Hematopoietic multipotent progenitor cell treated with erythropoietin and hydrocortisone succinate and interleukin-3 and kit ligand, for 6 days (in vitro differentiated cells): ENCODE results near the gene ADCY2.

Source experiments
- DNase-seq: peaks from one replicate; pipeline ENCODE4 v3.0.0-alpha.2; 2015

ADCY2 gene

DNA sequence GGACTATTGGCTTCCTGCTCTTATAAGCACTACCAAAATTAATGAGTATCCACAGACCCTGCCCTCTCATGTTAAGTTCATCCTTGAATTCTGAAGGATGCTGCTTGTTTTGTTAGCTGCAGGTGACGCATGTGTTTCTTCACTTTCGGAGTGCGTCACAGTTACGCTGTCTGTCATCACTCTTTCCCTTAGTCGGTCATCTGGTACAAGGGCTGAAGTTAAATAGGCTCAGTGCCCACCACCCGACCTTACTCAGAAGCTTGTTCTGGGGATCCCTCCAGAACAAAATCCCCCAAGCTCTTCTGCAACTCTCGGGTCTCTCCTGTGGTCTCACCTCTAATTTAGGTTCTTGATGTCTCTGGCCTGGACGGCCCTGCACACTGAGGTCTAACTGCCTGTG lies 51.0 kb downstream of the ADCY2 start:
- no peak for DNase-seq

GRCh38 chr5:7453947-7454346 lies 58.0 kb downstream of the ADCY2 start:
- DNase-seq = no peak

- DNase-seq = no peak
These were observed 60.3 kb downstream of the ADCY2 start for GRCh38 chr5:7456206-7456605.

GRCh38 chr5:7461371-7461770 lies 65.4 kb downstream of the ADCY2 start:
- no peak for DNase-seq

DNA sequence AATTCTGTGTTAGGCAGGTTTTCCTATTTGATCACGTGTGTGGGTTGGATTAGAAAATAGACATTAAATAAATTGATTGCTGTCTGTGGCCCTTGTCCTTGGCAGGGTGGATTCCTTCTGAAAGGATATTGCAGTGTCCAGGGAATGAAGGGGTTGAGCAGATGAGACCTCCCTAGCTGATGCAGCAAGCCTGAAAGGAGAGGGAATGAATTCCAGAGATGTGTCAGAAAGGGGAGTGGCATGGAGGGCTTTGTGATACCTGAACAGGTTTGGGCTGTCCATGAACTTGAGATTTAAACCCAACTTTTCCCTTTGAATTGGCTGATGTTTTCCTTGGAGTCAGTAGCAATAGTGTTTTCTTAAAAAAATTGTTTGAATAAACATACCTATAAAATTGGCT lies 66.8 kb downstream of the ADCY2 start:
- no peak for DNase-seq

DNA sequence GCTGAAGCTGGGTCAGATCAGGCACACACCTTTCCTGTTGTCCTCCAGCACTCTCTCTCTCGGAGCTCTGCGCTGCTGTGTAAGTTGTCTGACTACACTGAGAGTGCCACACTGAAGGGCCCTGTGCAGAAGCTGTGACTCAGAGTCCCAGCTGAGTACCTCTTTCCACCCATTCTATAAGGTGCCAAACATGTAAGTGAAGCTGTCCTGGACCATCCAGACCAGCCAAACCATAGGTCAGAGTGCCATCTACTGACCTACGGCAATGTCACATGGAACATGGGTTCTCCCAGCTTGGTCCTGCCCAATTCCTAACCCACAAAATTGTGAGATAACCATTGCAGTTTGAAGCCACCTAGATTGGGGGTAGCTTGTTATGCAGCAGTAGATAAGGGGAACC lies 68.2 kb downstream of the ADCY2 start:
- no peak for DNase-seq

GRCh38 chr5:7467179-7467578 lies 71.2 kb downstream of the ADCY2 start:
- no peak for DNase-seq

GRCh38 chr5:7468742-7469141 lies 72.8 kb downstream of the ADCY2 start:
- no peak for DNase-seq

GRCh38 chr5:7471710-7472109 lies 75.8 kb downstream of the ADCY2 start:
- no peak for DNase-seq

- no peak for DNase-seq
These were observed 77.2 kb downstream of the ADCY2 start for GRCh38 chr5:7473115-7473514.

DNA sequence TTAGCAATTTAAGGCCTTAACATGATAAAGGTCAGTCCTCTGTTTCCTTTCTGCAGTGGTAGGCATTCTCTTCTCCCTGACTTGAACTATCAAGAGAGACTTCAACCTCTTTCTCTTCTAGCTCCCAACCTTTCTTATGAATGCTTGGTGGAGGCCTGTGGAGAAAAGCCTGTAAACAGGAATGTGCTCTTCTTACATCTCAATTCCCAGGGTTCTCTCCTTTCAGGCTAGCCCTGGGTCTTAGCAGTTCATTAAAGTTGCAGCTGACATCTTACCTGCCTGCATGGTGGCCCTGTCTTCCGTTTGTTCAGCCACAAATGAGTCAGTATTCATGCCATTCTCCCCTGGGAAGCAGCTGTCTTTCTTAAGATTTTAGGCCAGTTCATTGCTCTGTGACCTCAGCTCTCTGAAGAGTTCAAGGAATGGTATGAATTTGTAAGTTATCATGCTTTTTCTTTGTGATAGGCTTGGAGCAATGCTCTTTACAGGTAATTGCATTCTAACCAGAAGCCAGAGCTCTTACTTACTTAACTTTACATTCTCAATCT lies 77.8 kb downstream of the ADCY2 start:
- no peak for DNase-seq

DNA sequence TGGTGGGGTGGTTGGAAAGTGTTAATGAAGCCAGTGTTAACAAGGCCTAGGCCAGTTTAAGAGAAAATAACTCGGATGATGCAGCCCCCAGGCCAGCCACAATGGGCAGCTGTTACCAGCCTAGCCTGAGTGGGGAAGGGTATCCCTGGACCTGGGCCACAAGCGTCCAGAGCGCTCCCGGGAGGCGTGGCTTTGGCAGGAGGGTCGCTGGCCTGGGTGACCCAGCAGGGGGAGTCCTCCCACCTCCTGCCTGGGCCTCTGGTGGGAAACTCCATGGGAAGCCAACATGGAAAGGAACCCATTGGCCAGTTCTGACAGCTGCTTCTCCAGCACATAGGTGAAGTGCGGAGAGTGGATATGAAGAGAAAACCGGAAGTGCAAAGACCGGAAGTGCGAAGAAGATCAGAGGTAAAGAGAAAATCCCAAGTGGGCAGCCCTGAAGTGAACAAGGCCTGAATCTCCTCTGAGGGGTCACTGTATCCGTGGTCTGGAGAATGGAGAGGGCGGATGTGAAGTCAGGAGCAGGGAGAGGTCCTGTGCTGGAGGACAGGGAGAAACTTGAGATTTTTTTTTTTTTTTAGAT lies 79.0 kb downstream of the ADCY2 start:
- no peak for DNase-seq

DNA sequence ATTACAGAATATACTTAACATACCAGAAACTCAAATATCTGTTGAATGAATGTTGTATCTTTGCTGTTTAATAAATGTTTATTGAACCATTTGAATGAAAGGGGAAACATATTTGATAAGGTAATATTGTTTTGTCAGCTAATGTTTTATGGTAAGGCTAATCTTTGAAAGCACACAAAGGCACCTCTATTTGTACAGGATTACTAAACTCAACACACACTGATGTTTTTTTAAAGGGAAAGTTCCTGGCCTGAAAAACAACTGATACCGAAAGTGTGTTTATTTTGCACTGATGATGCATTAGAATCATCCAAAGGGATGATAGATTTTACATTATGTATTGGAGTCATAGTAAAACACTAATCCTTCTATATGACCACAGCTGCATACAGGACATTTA lies 82.5 kb downstream of the ADCY2 start:
- no peak for DNase-seq

- no peak for DNase-seq
These were observed 92.8 kb downstream of the ADCY2 start for GRCh38 chr5:7488734-7489133.

- DNase-seq = no peak
These were observed 96.4 kb downstream of the ADCY2 start for GRCh38 chr5:7492371-7492770.

DNA sequence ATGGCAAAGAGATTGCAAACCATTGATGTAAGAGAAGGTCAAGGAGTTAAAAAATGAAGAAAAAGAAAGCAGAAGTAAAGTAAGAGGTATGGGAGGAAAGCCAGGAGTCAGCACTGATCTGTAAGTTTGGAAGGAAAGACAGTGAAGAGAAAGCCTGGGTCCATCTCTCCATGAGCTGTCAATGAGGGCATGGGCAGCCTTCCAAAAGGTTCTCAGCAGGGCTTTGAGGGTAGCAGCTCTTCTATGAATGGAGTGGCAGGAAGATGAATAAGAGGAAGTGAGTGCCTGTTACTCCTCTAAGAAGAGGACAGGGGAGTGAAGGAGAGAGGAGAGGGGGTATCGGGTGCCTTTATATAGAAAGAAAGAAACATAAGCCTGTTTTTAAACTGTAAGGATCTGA lies 97.1 kb downstream of the ADCY2 start:
- no peak for DNase-seq

DNA sequence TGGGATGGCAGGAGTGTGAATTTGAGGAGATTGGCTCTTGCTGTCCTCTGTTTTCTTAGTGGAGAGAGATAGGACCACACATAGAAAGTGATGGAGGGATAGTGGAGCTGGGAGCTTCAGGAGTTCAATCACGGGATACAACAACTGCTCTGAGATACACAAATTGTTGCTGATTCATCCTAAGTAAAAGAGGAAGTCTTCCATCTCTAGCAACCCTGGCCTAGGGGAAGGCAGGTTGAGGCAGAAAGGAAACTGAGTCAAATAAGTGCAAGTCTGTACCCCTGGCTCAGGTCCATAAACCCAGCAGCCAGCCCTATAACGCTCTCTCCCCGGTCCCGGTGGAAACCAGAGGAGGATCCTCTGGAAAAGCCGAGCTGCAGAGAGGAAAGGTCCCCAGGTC lies 97.7 kb downstream of the ADCY2 start:
- DNase-seq = no peak

- no peak for DNase-seq
These were observed 98.7 kb downstream of the ADCY2 start for GRCh38 chr5:7494481-7495130.

DNA sequence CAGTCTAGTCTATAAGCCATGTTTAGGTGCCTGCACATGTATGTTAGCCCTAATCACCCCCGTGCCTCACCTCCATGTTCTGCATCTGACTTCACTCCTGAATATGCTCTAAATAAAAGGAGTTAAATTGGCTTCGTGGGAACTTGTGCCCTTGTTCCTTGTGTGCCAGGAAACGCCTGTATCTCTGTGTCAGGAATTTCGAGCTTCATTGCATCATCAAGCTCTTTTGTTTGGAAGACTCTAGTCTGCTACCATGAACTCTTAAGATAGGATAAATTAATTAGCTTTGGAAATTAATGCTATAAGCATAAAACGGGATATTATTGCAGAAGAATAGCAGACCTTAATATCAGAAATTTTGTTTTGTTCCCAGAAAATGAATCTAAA lies 99.2 kb downstream of the ADCY2 start:
- no peak for DNase-seq

DNA sequence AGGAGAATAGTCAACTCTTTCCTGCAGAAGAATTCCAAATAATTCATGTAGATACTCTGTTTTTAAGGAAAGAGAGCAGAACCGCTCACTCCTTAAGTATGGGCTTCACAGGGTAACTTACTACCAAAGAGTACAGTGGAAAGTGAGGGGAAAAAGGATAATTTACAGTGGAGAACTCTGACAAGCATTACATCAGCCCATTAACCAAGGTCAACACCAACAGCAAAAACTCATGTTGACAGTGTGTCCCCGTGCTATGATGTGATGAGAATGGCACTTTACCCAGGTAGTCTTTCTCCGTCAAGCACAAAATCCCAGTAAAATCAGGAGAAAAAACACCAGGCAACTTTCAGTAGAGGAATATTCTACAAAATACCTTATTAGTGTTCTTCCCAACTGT lies 104.3 kb downstream of the ADCY2 start:
- DNase-seq = no peak

GRCh38 chr5:7501061-7501460 lies 105.1 kb downstream of the ADCY2 start:
- DNase-seq = no peak

DNA sequence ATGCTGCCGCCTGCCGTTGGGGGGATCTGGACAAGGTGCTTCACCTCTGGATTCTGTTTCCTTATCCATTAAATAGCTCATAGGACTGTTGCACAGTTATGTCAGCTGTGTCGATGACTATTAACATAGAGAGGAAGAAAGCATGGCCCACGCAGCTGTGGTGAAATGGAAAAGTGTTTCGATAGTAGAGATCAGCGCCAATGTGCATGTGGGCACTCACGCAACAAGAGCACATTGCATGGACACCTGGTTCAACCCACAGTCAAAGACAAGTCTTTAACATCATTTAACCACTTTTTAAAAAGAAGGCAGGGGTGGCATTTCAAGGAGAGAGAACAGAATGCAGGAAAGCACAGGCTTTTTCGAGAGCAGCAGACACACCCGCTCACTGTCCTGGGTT lies 107.6 kb downstream of the ADCY2 start:
- no peak for DNase-seq

- no peak for DNase-seq
These were observed 119.5 kb downstream of the ADCY2 start for GRCh38 chr5:7515284-7515914.

DNA sequence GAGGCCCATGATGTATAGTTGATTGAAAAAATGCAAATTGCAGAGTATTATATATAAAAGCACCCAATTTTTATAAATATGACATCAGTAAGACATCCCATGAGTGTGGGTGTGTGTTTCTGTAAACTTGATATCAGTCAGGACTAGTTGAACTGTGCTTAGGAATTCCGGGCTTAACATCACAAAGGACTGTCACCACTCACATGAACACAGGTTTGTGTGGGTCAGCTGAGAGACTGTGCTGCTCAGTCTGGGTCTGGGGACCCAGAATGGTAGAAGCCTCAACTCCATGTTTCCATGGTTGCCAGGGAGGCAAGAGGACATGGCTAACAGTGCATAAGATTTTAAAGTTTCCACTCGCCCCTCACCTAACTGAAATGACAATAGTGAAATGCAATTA lies 120.3 kb downstream of the ADCY2 start:
- no peak for DNase-seq

DNA sequence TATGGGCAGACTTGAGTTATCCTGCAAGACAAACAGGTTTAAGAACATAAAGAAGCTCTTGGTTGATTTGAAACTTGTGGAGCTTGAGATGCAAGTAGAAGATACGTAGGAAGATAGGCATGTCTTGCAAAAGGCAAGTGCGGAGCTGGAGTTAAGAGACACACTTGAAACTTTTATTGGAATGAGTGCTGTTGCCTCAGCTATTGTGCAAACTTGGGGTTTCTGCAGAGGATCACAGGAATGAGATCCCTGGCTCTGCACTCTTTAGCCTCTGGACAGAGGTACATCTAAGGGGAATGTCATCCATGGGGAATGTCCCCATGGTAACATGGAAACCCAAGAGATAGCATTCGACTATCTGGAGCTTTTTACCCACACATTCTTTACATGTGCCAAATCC lies 121.1 kb downstream of the ADCY2 start:
- DNase-seq = no peak
